GM21526 (cell line): ENCODE measurements around the gene CLCN5.

Experiments used
- ATAC-seq: cut with Tn5 transposase; IDR thresholded peaks from one replicate; pipeline ENCODE4 v1.9.1; 2021; ENCODE audit warnings: moderate library complexity; ENCODE audit not compliant: unreplicated experiment, low FRiP score

The CLCN5 gene

GRCh38 chrX:49930039-49930438 is 7.6 kb downstream of the CLCN5 start:
- no peak for ATAC-seq

GRCh38 chrX:49932791-49933190 is 10.4 kb downstream of the CLCN5 start:
- ATAC-seq = no peak

GRCh38 chrX:49934148-49934547 is 11.8 kb downstream of the CLCN5 start:
- ATAC-seq = no peak

GRCh38 chrX:49934729-49935128 is 12.3 kb downstream of the CLCN5 start:
- ATAC-seq = no peak

- no peak for ATAC-seq
Measured at GRCh38 chrX:49947781-49948180, 25.4 kb downstream of the CLCN5 start.

- no peak for ATAC-seq
Measured at GRCh38 chrX:49949961-49950360, 27.6 kb downstream of the CLCN5 start.

GRCh38 chrX:49951524-49952193 is 29.3 kb downstream of the CLCN5 start:
- no peak for ATAC-seq

- no peak for ATAC-seq
Measured at GRCh38 chrX:49956313-49956712, 33.9 kb downstream of the CLCN5 start.

- no peak for ATAC-seq
Measured at GRCh38 chrX:49958727-49959485, 36.5 kb downstream of the CLCN5 start.

GRCh38 chrX:49959602-49960001 is 37.2 kb downstream of the CLCN5 start:
- no peak for ATAC-seq

GRCh38 chrX:49960061-49960460 is 37.7 kb downstream of the CLCN5 start:
- ATAC-seq = no peak

GRCh38 chrX:49970674-49971073 is 48.3 kb downstream of the CLCN5 start:
- no peak for ATAC-seq

- no peak for ATAC-seq
Measured at GRCh38 chrX:49972328-49972860, 50.0 kb downstream of the CLCN5 start.

GRCh38 chrX:49976682-49977197 is 54.3 kb downstream of the CLCN5 start:
- ATAC-seq = no peak

- no peak for ATAC-seq
Measured at GRCh38 chrX:49977319-49978090, 55.1 kb downstream of the CLCN5 start.

GRCh38 chrX:49978176-49978575 is 55.8 kb downstream of the CLCN5 start:
- ATAC-seq = no peak

GRCh38 chrX:49986058-49986457 is 63.7 kb downstream of the CLCN5 start:
- ATAC-seq = no peak

GRCh38 chrX:49987651-49988050 is 65.3 kb downstream of the CLCN5 start:
- no peak for ATAC-seq

GRCh38 chrX:49988143-49988542 is 65.7 kb downstream of the CLCN5 start:
- no peak for ATAC-seq

GRCh38 chrX:49991758-49992157 is 69.4 kb downstream of the CLCN5 start:
- ATAC-seq = no peak

GRCh38 chrX:49992853-49993252 is 70.5 kb downstream of the CLCN5 start:
- no peak for ATAC-seq
